COLO829 (cell line): Measurements from ENCODE around the gene MYH3.

Source experiments
- DNase-seq: peaks from one replicate; pipeline ENCODE4 v3.0.0; 2012; ENCODE audit warnings: low spot score

MYH3 gene

GRCh38 chr17:10648956-10649355, 8.2 kb downstream of the MYH3 start:
- no peak for DNase-seq

GRCh38 chr17:10648381-10648780, 8.7 kb downstream of the MYH3 start:
- no peak for DNase-seq

- DNase-seq, result peak; percentile 48
These were observed 10.6 kb downstream of the MYH3 start for GRCh38 chr17:10646392-10646990.

GRCh38 chr17:10640475-10640874, 16.6 kb downstream of the MYH3 start:
- DNase-seq, result no peak

GRCh38 chr17:10638151-10638550, 19.0 kb downstream of the MYH3 start:
- no peak for DNase-seq

GRCh38 chr17:10635290-10635689, 21.8 kb downstream of the MYH3 start:
- no peak for DNase-seq

GRCh38 chr17:10633738-10634379, 23.2 kb downstream of the MYH3 start:
- DNase-seq, result no peak

GRCh38 chr17:10631701-10632100, 25.4 kb downstream of the MYH3 start:
- no peak for DNase-seq

- DNase-seq, result peak; percentile 38
These were observed 25.9 kb downstream of the MYH3 start for GRCh38 chr17:10631048-10631700.

- no peak for DNase-seq
These were observed 27.4 kb downstream of the MYH3 start for GRCh38 chr17:10629706-10630105.

GRCh38 chr17:10628756-10629155, 28.4 kb downstream of the MYH3 start:
- no peak for DNase-seq

GRCh38 chr17:10626390-10626789, 30.7 kb downstream of the MYH3 start:
- DNase-seq, result no peak

- DNase-seq, result no peak
These were observed 32.1 kb downstream of the MYH3 start for GRCh38 chr17:10624969-10625368.

- DNase-seq, result no peak
These were observed 33.3 kb downstream of the MYH3 start for GRCh38 chr17:10623737-10624338.

- no peak for DNase-seq
These were observed 34.3 kb downstream of the MYH3 start for GRCh38 chr17:10622617-10623485.

- DNase-seq, result no peak
These were observed 35.7 kb downstream of the MYH3 start for GRCh38 chr17:10621397-10621796.

GRCh38 chr17:10620823-10621222, 36.3 kb downstream of the MYH3 start:
- DNase-seq, result no peak

GRCh38 chr17:10618202-10618635, 38.9 kb downstream of the MYH3 start:
- peak; percentile 78 for DNase-seq

GRCh38 chr17:10617120-10617505, 40.0 kb downstream of the MYH3 start:
- no peak for DNase-seq

- peak; percentile 74 for DNase-seq
These were observed 40.5 kb downstream of the MYH3 start for GRCh38 chr17:10616502-10617119.

- DNase-seq, result peak; percentile 68
These were observed 42.5 kb downstream of the MYH3 start for GRCh38 chr17:10614536-10615155.
